Caco-2 (cell line): ENCODE measurements around the gene ABCB8. TPM values are rescaled to one million over a fixed set of nuclear protein-coding genes. Genes with fewer than 3 reads are reported as not detected.

Experiments
- BruUV-seq: library from RNA; stranded (reverse); fragments of 400-500 nt; replicated peaks from 2 replicates; lab custom pipeline; 2021; lab: Mats Ljungman, UMichigan
- CTCF ChIA-PET: fragments of 300-600 bp; sonication (Branson Sonifier 250); formaldehyde crosslinking; loops from one replicate; lab custom pipeline; 2022; ENCODE audit warnings: antibody characterized with exemption; lab: Charles Lee
- POLR2A ChIA-PET: fragments of 300-600 bp; sonication (Branson Sonifier 250); formaldehyde crosslinking; loops from one replicate; lab custom pipeline; 2022; ENCODE audit warnings: antibody characterized with exemption; lab: Charles Lee
- DNase-seq, 2 experiments: peaks; one replicate each; pipeline versions ENCODE4 v3.0.0 to v3.0.0-alpha.2; 2020 to 2022
- H3K27me3 ChIP-seq: replicated peaks from 2 replicates; pipeline ENCODE4 v1.6.0; 2011; ENCODE audit warnings: low read length; ENCODE audit not compliant: control insufficient read depth, insufficient read depth
- H3K36me3 ChIP-seq: 2 replicates; pipeline ENCODE4 v1.5.1; 2011; ENCODE audit warnings: low read length; ENCODE audit not compliant: control insufficient read depth, insufficient read depth
- H3K4me1 ChIP-seq: fragments of 250-450 bp; sonication (Bioruptor Pico); 2 replicates; pipeline ENCODE4 v1.5.1; 2020; ENCODE audit warnings: mild to moderate bottlenecking
- H3K4me3 ChIP-seq: 2 replicates; pipeline ENCODE4 v1.5.1; 2011; ENCODE audit warnings: low read depth, mild to moderate bottlenecking, control low read depth, low read length
- H3K9me3 ChIP-seq: fragments of 250-450 bp; sonication (Bioruptor Pico); 2 replicates; pipeline ENCODE4 v1.5.1; 2020; ENCODE audit warnings: mild to moderate bottlenecking, moderate library complexity
- H3K27ac Mint-ChIP-seq: one replicate; pipeline ENCODE4 v1.8.0; 2022; ENCODE audit warnings: mixed read lengths; ENCODE audit not compliant: unreplicated experiment
- H3K27me3 Mint-ChIP-seq: one replicate; pipeline ENCODE4 v1.8.0; 2022; ENCODE audit warnings: mixed read lengths; ENCODE audit not compliant: insufficient read depth, unreplicated experiment
- H3K36me3 Mint-ChIP-seq: one replicate; pipeline ENCODE4 v1.8.0; 2022; ENCODE audit warnings: mild to moderate bottlenecking, mixed read lengths; ENCODE audit not compliant: insufficient read depth, unreplicated experiment
- H3K4me1 Mint-ChIP-seq: one replicate; pipeline ENCODE4 v1.8.0; 2022; ENCODE audit warnings: low read depth, mixed read lengths; ENCODE audit not compliant: unreplicated experiment
- H3K4me3 Mint-ChIP-seq: one replicate; pipeline ENCODE4 v1.8.0; 2022; ENCODE audit warnings: mild to moderate bottlenecking, moderate library complexity, mixed read lengths; ENCODE audit not compliant: unreplicated experiment
- H3K9me3 Mint-ChIP-seq: one replicate; pipeline ENCODE4 v1.8.0; 2022; ENCODE audit warnings: mixed read lengths; ENCODE audit not compliant: unreplicated experiment
- intact Hi-C: fragments of 100-400 bp; cut with micrococcal nuclease; formaldehyde crosslinking; loops from one replicate; pipeline ENCODE4 v1.10.0; 2022; ENCODE audit not compliant: unreplicated experiment
- total RNA-seq: library from RNA; stranded (reverse); gene quantifications from 2 replicates; pipeline ENCODE4 v1.2.3, GENCODE V29; 2022
- TF ChIP-seq, protein P1 (sequence below), 2 experiments: fragments of 200-600 bp in 1 of 2; IDR thresholded peaks; 1 replicate in 1 of 2; 2 replicates in 1 of 2; pipeline versions ENCODE4 v1.5.1 to v1.8.0; 2011 to 2022; ENCODE audit warnings: antibody characterized with exemption in 1 of 2, control low read depth in 1 of 2, inconsistent platforms in 1 of 2, low read depth in 1 of 2, low read length in 1 of 2, mild to moderate bottlenecking in 1 of 2, moderate library complexity in 1 of 2; ENCODE audit not compliant: insufficient read depth in 1 of 2, severe bottlenecking in 1 of 2, unreplicated experiment in 1 of 2

ABCB8 gene
- total RNA-seq, 1 experiment from 2014 or later, result 30.8 TPM

DNA sequence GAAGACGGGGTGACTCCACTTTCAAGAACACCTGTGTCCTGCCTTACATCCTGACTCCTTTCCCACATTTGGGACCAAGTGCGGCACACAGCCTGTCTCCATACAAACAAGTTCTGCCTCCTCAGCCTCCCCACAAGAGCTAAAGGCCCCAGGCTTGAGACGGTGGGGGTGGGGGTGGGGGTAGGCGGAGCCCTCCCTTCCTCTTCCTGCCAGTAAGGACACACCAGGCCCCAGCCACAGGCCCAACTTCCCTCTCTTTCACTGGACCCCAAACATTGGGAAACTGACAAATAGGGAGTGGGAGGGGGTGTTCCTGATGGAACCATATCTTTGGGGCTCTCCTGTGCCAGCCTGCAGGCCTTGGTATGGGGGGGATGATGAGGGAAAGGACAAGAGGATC is 24.8 kb downstream of the ABCB8 start:
- H3K4me1 Mint-ChIP-seq, result peaks cover 11% of the 10 kb centered on the region
- H3K27me3 ChIP-seq, result no peaks in the 10 kb centered on the region
- BruUV-seq, result no TSS peak
- POLR2A ChIA-PET, result no interaction called here
- intact Hi-C loops, result no loop called here
- H3K27me3 Mint-ChIP-seq, result peaks cover 4% of the 10 kb centered on the region
- CTCF ChIA-PET, result no interaction called here
- no peak for DNase-seq
- no peaks in the 10 kb centered on the region; the same call in 1 of the 2 replicates for H3K36me3 ChIP-seq
- no peaks in the 10 kb centered on the region for H3K9me3 ChIP-seq
- H3K27ac Mint-ChIP-seq, result no peak overlapping the region
- no peaks in the 10 kb centered on the region for H3K9me3 Mint-ChIP-seq
- 0 out of 2 replicates have a peak, but pooled peaks cover 8% of the 10 kb centered on the region for H3K4me1 ChIP-seq
- H3K4me3 ChIP-seq, result no peak overlapping the region
- no peak overlapping the region for H3K4me3 Mint-ChIP-seq
- TF ChIP-seq, protein P1, sequence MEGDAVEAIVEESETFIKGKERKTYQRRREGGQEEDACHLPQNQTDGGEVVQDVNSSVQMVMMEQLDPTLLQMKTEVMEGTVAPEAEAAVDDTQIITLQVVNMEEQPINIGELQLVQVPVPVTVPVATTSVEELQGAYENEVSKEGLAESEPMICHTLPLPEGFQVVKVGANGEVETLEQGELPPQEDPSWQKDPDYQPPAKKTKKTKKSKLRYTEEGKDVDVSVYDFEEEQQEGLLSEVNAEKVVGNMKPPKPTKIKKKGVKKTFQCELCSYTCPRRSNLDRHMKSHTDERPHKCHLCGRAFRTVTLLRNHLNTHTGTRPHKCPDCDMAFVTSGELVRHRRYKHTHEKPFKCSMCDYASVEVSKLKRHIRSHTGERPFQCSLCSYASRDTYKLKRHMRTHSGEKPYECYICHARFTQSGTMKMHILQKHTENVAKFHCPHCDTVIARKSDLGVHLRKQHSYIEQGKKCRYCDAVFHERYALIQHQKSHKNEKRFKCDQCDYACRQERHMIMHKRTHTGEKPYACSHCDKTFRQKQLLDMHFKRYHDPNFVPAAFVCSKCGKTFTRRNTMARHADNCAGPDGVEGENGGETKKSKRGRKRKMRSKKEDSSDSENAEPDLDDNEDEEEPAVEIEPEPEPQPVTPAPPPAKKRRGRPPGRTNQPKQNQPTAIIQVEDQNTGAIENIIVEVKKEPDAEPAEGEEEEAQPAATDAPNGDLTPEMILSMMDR (IDR thresholded peaks at IDR 0.05; ENCODE audit: insufficient read depth in 1 of 2, low read depth in 1 of 2, low read length in 1 of 2, severe bottlenecking in 1 of 2, unreplicated experiment in 1 of 2), result no peak
- H3K36me3 Mint-ChIP-seq, result no peaks in the 10 kb centered on the region

GRCh38 chr7:151053751-151054150 is 25.5 kb downstream of the ABCB8 start:
- H3K9me3 ChIP-seq, result no peaks in the 10 kb centered on the region
- ChIA-PET POLR2A (no interaction called here), CTCF (no interaction called here)
- peaks cover 11% of the 10 kb centered on the region for H3K4me1 Mint-ChIP-seq
- H3K36me3 Mint-ChIP-seq, result no peaks in the 10 kb centered on the region
- H3K27me3 Mint-ChIP-seq, result peaks cover 4% of the 10 kb centered on the region
- DNase-seq, result no peak
- H3K9me3 Mint-ChIP-seq, result no peaks in the 10 kb centered on the region
- H3K27ac Mint-ChIP-seq, result no peak overlapping the region
- intact Hi-C loops, result no loop called here
- no peaks in the 10 kb centered on the region for H3K27me3 ChIP-seq
- H3K4me3 Mint-ChIP-seq, result no peak overlapping the region
- no peaks in the 10 kb centered on the region; the same call in 1 of the 2 replicates for H3K36me3 ChIP-seq
- no peak overlapping the region for H3K4me3 ChIP-seq
- TF ChIP-seq, protein P1 (IDR thresholded peaks at IDR 0.05; ENCODE audit: insufficient read depth in 1 of 2, low read depth in 1 of 2, low read length in 1 of 2, severe bottlenecking in 1 of 2, unreplicated experiment in 1 of 2), result no peak
- no TSS peak for BruUV-seq
- H3K4me1 ChIP-seq, result 0 out of 2 replicates have a peak, but pooled peaks cover 8% of the 10 kb centered on the region

GRCh38 chr7:151056283-151056665 is 28.0 kb downstream of the ABCB8 start:
- no peak for DNase-seq
- no peak overlapping the region for H3K27ac Mint-ChIP-seq
- peaks cover 17% of the 10 kb centered on the region for H3K4me1 Mint-ChIP-seq
- ChIA-PET CTCF (no interaction called here), POLR2A (no interaction called here)
- intact Hi-C loops, result no loop called here
- no peaks in the 10 kb centered on the region; the same call in 1 of the 2 replicates for H3K36me3 ChIP-seq
- H3K36me3 Mint-ChIP-seq, result peaks cover 10% of the 10 kb centered on the region
- TF ChIP-seq, protein P1 (IDR thresholded peaks at IDR 0.05; ENCODE audit: insufficient read depth in 1 of 2, low read depth in 1 of 2, low read length in 1 of 2, severe bottlenecking in 1 of 2, unreplicated experiment in 1 of 2), result no peak
- no peaks in the 10 kb centered on the region for H3K9me3 Mint-ChIP-seq
- H3K27me3 ChIP-seq, result no peaks in the 10 kb centered on the region
- H3K4me3 Mint-ChIP-seq, result peak overlapping the region; percentile 95
- peaks cover 15% of the 10 kb centered on the region; the same call in 1 of the 2 replicates for H3K4me1 ChIP-seq
- no TSS peak for BruUV-seq
- no peaks in the 10 kb centered on the region for H3K27me3 Mint-ChIP-seq
- no peak overlapping the region for H3K4me3 ChIP-seq
- H3K9me3 ChIP-seq, result no peaks in the 10 kb centered on the region
